OCI-LY1 (cell line): ENCODE results near the gene ATXN1.

ENCODE experiments used
- H2AFZ ChIP-seq: fragments of 200-600 bp; sonication (generic), shearing (Covaris generic); 2 replicates; pipeline ENCODE4 v1.6.0; 2014; ENCODE audit warnings: antibody characterized with exemption, mild to moderate bottlenecking, low read length
- H3F3A ChIP-seq: fragments of 200-600 bp; sonication (generic), shearing (Covaris generic); 2 replicates; pipeline ENCODE4 v1.6.0; 2014; ENCODE audit warnings: mild to moderate bottlenecking, antibody characterized with exemption, low read length, moderate library complexity; ENCODE audit not compliant: insufficient read depth
- H3K27ac ChIP-seq: fragments of 200-600 bp; sonication (generic); 2 replicates; pipeline ENCODE4 v1.5.1; 2014; ENCODE audit warnings: low read length, mixed run types, mild to moderate bottlenecking, low read depth; ENCODE audit not compliant: poor library complexity, severe bottlenecking
- H3K27me3 ChIP-seq: fragments of 200-600 bp; sonication (generic); 2 replicates; pipeline ENCODE4 v1.6.0; 2014; ENCODE audit warnings: antibody characterized with exemption, mild to moderate bottlenecking, low read length, moderate library complexity; ENCODE audit not compliant: insufficient read depth
- H3K36me3 ChIP-seq: fragments of 200-600 bp; sonication (generic); 2 replicates; pipeline ENCODE4 v1.6.1; 2014; ENCODE audit warnings: mild to moderate bottlenecking, antibody characterized with exemption, low read length, moderate library complexity, mixed read lengths; ENCODE audit not compliant: insufficient read depth
- H3K4me1 ChIP-seq: fragments of 200-600 bp; sonication (generic); 2 replicates; pipeline ENCODE4 v1.5.1; 2014; ENCODE audit warnings: mild to moderate bottlenecking, low read length, moderate library complexity; ENCODE audit not compliant: insufficient read depth, severe bottlenecking
- H3K4me2 ChIP-seq: fragments of 200-600 bp; sonication (generic), shearing (Covaris generic); 2 replicates; pipeline ENCODE4 v1.6.1; 2014; ENCODE audit warnings: low read length
- H3K4me3 ChIP-seq: fragments of 200-600 bp; sonication (generic); 2 replicates; pipeline ENCODE4 v1.5.1; 2014; ENCODE audit warnings: low read length, low read depth, mild to moderate bottlenecking, mixed read lengths; ENCODE audit not compliant: poor library complexity, severe bottlenecking
- H3K79me2 ChIP-seq: fragments of 200-600 bp; shearing (Covaris generic); 2 replicates; pipeline ENCODE4 v1.6.1; 2016; ENCODE audit warnings: mixed run types, low read length, mixed read lengths; ENCODE audit not compliant: insufficient read depth
- H3K9ac ChIP-seq: fragments of 200-600 bp; sonication (generic), shearing (Covaris generic); 2 replicates; pipeline ENCODE4 v1.6.1; 2014; ENCODE audit warnings: mild to moderate bottlenecking, low read length, mixed read lengths
- H3K9me2 ChIP-seq: fragments of 200-600 bp; sonication (generic), shearing (Covaris generic); 2 replicates; pipeline ENCODE4 v1.6.1; 2014; ENCODE audit warnings: low read depth, mild to moderate bottlenecking, low read length, mixed read lengths
- H3K9me3 ChIP-seq: fragments of 200-600 bp; shearing (Covaris generic); 2 replicates; pipeline ENCODE4 v1.6.1; 2014; ENCODE audit warnings: low read length, mixed read lengths
- H4K20me1 ChIP-seq: fragments of 200-600 bp; sonication (generic), shearing (Covaris generic); 2 replicates; pipeline ENCODE4 v1.6.0; 2016; ENCODE audit warnings: mild to moderate bottlenecking, low read length; ENCODE audit not compliant: insufficient read depth
- EZH2 ChIP-seq: fragments of 200-600 bp; sonication (generic), shearing (Covaris generic); IDR thresholded peaks from 2 replicates; pipeline ENCODE4 v1.8.0; 2017; ENCODE audit warnings: borderline replicate concordance, mixed run types, mild to moderate bottlenecking, antibody characterized with exemption, low read length, moderate library complexity, mixed read lengths
- TF ChIP-seq, protein P1 (sequence below): fragments of 200-600 bp; sonication (generic), shearing (Covaris generic); IDR thresholded peaks from 2 replicates; pipeline ENCODE4 v1.5.1; 2017; ENCODE audit warnings: mild to moderate bottlenecking, antibody characterized with exemption, low read length, moderate library complexity, mixed read lengths

The ATXN1 gene

DNA sequence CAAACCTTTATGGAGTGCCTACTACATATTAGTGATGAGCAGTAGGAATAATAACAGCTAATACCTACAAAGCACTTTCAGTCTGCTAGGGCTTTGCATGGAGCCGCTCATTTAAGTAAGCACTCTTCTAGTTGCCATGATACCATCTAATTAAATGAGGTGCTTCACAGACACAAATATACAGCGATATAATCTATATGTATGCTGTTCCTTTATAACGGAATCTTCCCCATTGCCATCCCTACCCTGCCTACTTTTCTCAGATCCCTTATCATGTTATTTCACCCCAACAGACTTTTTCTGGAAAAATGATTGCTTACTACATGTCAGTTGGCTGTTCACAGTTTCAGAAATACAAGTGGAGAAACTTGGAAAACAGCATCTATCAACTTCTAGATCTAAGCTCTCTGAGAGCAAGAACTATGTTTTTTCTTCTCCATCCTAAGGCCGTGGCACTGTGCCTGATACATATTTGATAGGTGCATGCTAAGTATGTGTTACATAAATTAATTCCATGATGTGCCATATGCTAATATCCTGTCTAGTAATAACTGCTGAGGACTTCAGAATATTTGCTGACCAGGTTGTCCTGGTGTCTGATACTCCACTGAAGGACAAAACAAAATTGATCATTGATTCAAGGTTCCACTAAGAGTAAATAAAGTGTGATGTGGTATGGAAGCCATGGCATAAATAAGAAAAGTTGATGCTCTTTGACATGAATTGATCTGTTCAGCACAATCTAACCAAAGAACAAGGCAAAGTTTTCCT, 398.3 kb downstream of the ATXN1 start:
- Histone ChIP-seq H3F3A (no peaks in the 10 kb centered on the region), H3K36me3 (no peaks in the 10 kb centered on the region), H3K9me2 (no peaks in the 10 kb centered on the region), H3K9me3 (no peaks in the 10 kb centered on the region), H3K4me3 (no peak overlapping the region), H4K20me1 (no peaks in the 10 kb centered on the region), H3K27ac (no peak overlapping the region), H3K79me2 (no peaks in the 10 kb centered on the region), H3K4me2 (no peak overlapping the region), H3K4me1 (no peaks in the 10 kb centered on the region), H3K9ac (no peak overlapping the region), H2AFZ (no peak overlapping the region), H3K27me3 (no peaks in the 10 kb centered on the region; the same call in 1 of the 2 replicates)
- TF ChIP-seq EZH2 = no peak
- TF ChIP-seq, protein P1, sequence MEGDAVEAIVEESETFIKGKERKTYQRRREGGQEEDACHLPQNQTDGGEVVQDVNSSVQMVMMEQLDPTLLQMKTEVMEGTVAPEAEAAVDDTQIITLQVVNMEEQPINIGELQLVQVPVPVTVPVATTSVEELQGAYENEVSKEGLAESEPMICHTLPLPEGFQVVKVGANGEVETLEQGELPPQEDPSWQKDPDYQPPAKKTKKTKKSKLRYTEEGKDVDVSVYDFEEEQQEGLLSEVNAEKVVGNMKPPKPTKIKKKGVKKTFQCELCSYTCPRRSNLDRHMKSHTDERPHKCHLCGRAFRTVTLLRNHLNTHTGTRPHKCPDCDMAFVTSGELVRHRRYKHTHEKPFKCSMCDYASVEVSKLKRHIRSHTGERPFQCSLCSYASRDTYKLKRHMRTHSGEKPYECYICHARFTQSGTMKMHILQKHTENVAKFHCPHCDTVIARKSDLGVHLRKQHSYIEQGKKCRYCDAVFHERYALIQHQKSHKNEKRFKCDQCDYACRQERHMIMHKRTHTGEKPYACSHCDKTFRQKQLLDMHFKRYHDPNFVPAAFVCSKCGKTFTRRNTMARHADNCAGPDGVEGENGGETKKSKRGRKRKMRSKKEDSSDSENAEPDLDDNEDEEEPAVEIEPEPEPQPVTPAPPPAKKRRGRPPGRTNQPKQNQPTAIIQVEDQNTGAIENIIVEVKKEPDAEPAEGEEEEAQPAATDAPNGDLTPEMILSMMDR = no peak

DNA sequence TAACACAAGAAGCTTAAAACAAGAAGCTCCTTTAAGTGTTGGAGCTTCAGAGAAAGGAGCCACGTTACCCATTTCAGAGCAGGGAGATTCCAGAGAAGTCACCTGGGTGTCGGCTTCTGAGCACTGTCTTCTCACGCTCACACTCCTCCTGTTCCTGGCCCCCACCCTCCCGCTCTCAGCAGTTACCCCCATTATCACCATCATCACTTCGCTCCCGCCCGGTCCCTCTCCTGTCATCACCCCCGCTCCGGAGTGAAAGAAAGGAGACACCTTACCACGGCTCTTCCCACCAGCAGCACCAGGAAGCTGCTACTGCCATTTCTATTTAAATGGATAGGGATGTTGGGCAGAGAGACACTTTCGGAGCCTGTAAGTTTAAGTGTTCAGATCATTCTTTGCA, 399.0 kb downstream of the ATXN1 start:
- Histone ChIP-seq H3K9me2 (no peaks in the 10 kb centered on the region), H3K27me3 (no peaks in the 10 kb centered on the region; the same call in 1 of the 2 replicates), H3K36me3 (no peaks in the 10 kb centered on the region), H3K4me3 (no peak overlapping the region), H4K20me1 (no peaks in the 10 kb centered on the region), H3K9ac (no peak overlapping the region), H3F3A (no peaks in the 10 kb centered on the region), H3K9me3 (no peaks in the 10 kb centered on the region), H3K4me2 (no peak overlapping the region), H3K79me2 (no peaks in the 10 kb centered on the region), H3K4me1 (no peaks in the 10 kb centered on the region), H2AFZ (no peak overlapping the region), H3K27ac (no peak overlapping the region)
- TF ChIP-seq, protein P1 = no peak
- TF ChIP-seq EZH2 = no peak

DNA sequence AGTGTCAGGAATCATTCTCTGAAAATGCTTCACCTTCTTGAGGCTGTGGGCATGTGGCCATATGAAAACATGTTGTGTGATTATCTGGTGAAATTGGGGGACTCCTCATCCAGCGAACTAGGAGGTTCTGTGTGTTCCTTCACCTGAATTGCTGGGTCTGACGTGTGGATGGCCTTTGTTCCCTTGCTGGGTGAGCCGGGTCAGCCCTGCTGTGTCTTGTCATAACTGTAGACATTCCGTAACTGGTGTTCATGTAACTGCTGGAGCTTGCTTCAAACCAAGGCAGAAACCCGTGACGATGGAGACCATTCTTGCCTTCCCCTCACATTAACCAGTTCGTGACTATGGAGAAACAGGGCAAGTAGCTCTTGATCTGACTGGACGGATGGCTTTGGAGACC, 399.4 kb downstream of the ATXN1 start:
- H3K27ac ChIP-seq = no peak overlapping the region
- H3F3A ChIP-seq = no peaks in the 10 kb centered on the region
- H3K79me2 ChIP-seq = no peaks in the 10 kb centered on the region
- H3K9ac ChIP-seq = no peak overlapping the region
- H4K20me1 ChIP-seq = no peaks in the 10 kb centered on the region
- no peaks in the 10 kb centered on the region for H3K4me1 ChIP-seq
- TF ChIP-seq, protein P1 = no peak
- no peak for TF ChIP-seq EZH2
- no peaks in the 10 kb centered on the region for H3K9me3 ChIP-seq
- no peaks in the 10 kb centered on the region for H3K9me2 ChIP-seq
- no peak overlapping the region for H3K4me2 ChIP-seq
- H3K36me3 ChIP-seq = no peaks in the 10 kb centered on the region
- no peaks in the 10 kb centered on the region; the same call in 1 of the 2 replicates for H3K27me3 ChIP-seq
- H2AFZ ChIP-seq = no peak overlapping the region
- H3K4me3 ChIP-seq = no peak overlapping the region
